H9 (cell line): ENCODE data around the gene GALT. TPM values are rescaled to one million over a fixed set of nuclear protein-coding genes. Genes with fewer than 3 reads are reported as not detected.
A peak's percentile ranks its signal among the peaks of the same experiment; 100 is the strongest.

Experiments used
- DNase-seq: peaks from one replicate; pipeline ENCODE4 v3.0.0-alpha.2; 2017
- H2AFZ ChIP-seq: one replicate; pipeline ENCODE4 v1.6.1; 2013; ENCODE audit warnings: mild to moderate bottlenecking, low read length, control low read depth, moderate library complexity
- H2AK5ac ChIP-seq: 2 replicates; pipeline ENCODE4 v1.6.1; 2013; ENCODE audit warnings: low read length, control low read depth, mixed read lengths; ENCODE audit not compliant: insufficient read length
- H2BK120ac ChIP-seq: one replicate; pipeline ENCODE4 v1.6.1; 2013; ENCODE audit warnings: low read depth, mild to moderate bottlenecking, low read length, control low read depth, inconsistent platforms; ENCODE audit not compliant: poor library complexity, severe bottlenecking
- H2BK12ac ChIP-seq: 2 replicates; pipeline ENCODE4 v1.6.1; 2013; ENCODE audit warnings: low read length, control low read depth, mixed read lengths, low read depth; ENCODE audit not compliant: insufficient read length
- H2BK15ac ChIP-seq: 2 replicates; pipeline ENCODE4 v1.6.1; 2013; ENCODE audit warnings: low read depth, low read length, control low read depth
- H2BK20ac ChIP-seq: one replicate; pipeline ENCODE4 v1.6.1; 2013; ENCODE audit warnings: low read depth, mild to moderate bottlenecking, low read length, control low read depth, inconsistent platforms; ENCODE audit not compliant: poor library complexity, severe bottlenecking
- H2BK5ac ChIP-seq: 2 replicates; pipeline ENCODE4 v1.6.1; 2013; ENCODE audit warnings: low read length, control low read depth, mixed read lengths; ENCODE audit not compliant: insufficient read length
- H3K14ac ChIP-seq: 2 replicates; pipeline ENCODE4 v1.6.1; 2013; ENCODE audit warnings: low read length, control low read depth; ENCODE audit not compliant: insufficient read depth
- H3K18ac ChIP-seq: 2 replicates; pipeline ENCODE4 v1.6.1; 2013; ENCODE audit warnings: low read depth, mild to moderate bottlenecking, mixed read lengths, low read length, control low read depth; ENCODE audit not compliant: insufficient read length
- H3K23ac ChIP-seq: 2 replicates; pipeline ENCODE4 v1.6.1; 2013; ENCODE audit warnings: low read length, control low read depth, mixed read lengths, low read depth; ENCODE audit not compliant: insufficient read length
- H3K23me2 ChIP-seq: 2 replicates; pipeline ENCODE4 v1.6.1; 2013; ENCODE audit warnings: low read depth, mild to moderate bottlenecking, mixed read lengths, low read length, control low read depth; ENCODE audit not compliant: insufficient read length, poor library complexity, severe bottlenecking
- H3K27ac ChIP-seq: 2 replicates; pipeline ENCODE4 v1.5.1; 2013; ENCODE audit warnings: low read length, control low read depth, mixed read lengths, low read depth; ENCODE audit not compliant: insufficient read length
- H3K27me3 ChIP-seq: 2 replicates; pipeline ENCODE4 v1.6.1; 2013; ENCODE audit warnings: low read length, control low read depth, inconsistent platforms; ENCODE audit not compliant: insufficient read depth
- H3K4ac ChIP-seq: 2 replicates; pipeline ENCODE4 v1.6.1; 2013; ENCODE audit warnings: low read depth, mild to moderate bottlenecking, control low read depth, inconsistent platforms, low read length, moderate library complexity
- H3K4me1 ChIP-seq: 2 replicates; pipeline ENCODE4 v1.6.1; 2013; ENCODE audit warnings: low read length, control low read depth, inconsistent platforms; ENCODE audit not compliant: insufficient read depth
- H3K4me2 ChIP-seq: 2 replicates; pipeline ENCODE4 v1.6.1; 2013; ENCODE audit warnings: low read length, control low read depth, mixed read lengths; ENCODE audit not compliant: insufficient read length, insufficient read depth
- H3K56ac ChIP-seq: 2 replicates; pipeline ENCODE4 v1.6.1; 2013; ENCODE audit warnings: low read depth, mild to moderate bottlenecking, mixed read lengths, low read length, control low read depth; ENCODE audit not compliant: insufficient read length
- H3K79me1 ChIP-seq: 2 replicates; pipeline ENCODE4 v1.6.1; 2013; ENCODE audit warnings: low read depth, mild to moderate bottlenecking, moderate library complexity, low read length, control low read depth, inconsistent platforms; ENCODE audit not compliant: insufficient read depth, poor library complexity, severe bottlenecking
- H3K79me2 ChIP-seq: 2 replicates; pipeline ENCODE4 v1.6.1; 2013; ENCODE audit warnings: low read length, control low read depth, inconsistent platforms; ENCODE audit not compliant: insufficient read depth
- H3K9ac ChIP-seq: 2 replicates; pipeline ENCODE4 v1.6.1; 2013; ENCODE audit warnings: low read length, control low read depth, mixed read lengths; ENCODE audit not compliant: insufficient read length; ENCODE audit errors: extremely low read depth
- H3K9me3 ChIP-seq: one replicate; pipeline ENCODE4 v1.6.1; 2013; ENCODE audit warnings: low read depth, low read length, inconsistent platforms; ENCODE audit not compliant: control insufficient read depth
- H3T11ph ChIP-seq: one replicate; pipeline ENCODE4 v1.6.1; 2013; ENCODE audit warnings: mild to moderate bottlenecking, low read length, control low read depth, inconsistent platforms
- H4K20me1 ChIP-seq: one replicate; pipeline ENCODE4 v1.6.1; 2013; ENCODE audit not compliant: control insufficient read depth, insufficient read length, insufficient read depth
- H4K5ac ChIP-seq: 2 replicates; pipeline ENCODE4 v1.6.1; 2013; ENCODE audit warnings: low read depth, mild to moderate bottlenecking, mixed read lengths, low read length, control low read depth; ENCODE audit not compliant: insufficient read length
- H4K8ac ChIP-seq: replicated peaks from 2 replicates; pipeline ENCODE4 v1.6.1; 2013; ENCODE audit warnings: low read length, control low read depth, mixed read lengths, low read depth; ENCODE audit not compliant: insufficient read length
- H4K91ac ChIP-seq: 2 replicates; pipeline ENCODE4 v1.6.1; 2013; ENCODE audit warnings: low read depth, mild to moderate bottlenecking, moderate library complexity, mixed read lengths, low read length, control low read depth; ENCODE audit not compliant: insufficient read length
- H3K27ac Mint-ChIP-seq, 3 experiments: 2 replicates in 2 of 3; 3 replicates in 1 of 3; pipeline ENCODE4 v1.8.0; 2020 to 2021; ENCODE audit warnings: mixed read lengths in 3 of 3, mild to moderate bottlenecking in 1 of 3, moderate library complexity in 1 of 3
- H3K27me3 Mint-ChIP-seq: 2 replicates; pipeline ENCODE4 v1.8.0; 2021; ENCODE audit warnings: low read depth, mild to moderate bottlenecking, moderate library complexity, mixed read lengths
- H3K36me3 Mint-ChIP-seq, 3 experiments: 2 replicates in 2 of 3; 3 replicates in 1 of 3; pipeline ENCODE4 v1.8.0; 2020 to 2021; ENCODE audit warnings: low read depth in 3 of 3, mixed read lengths in 3 of 3; ENCODE audit not compliant: insufficient read depth in 1 of 3
- H3K4me1 Mint-ChIP-seq, 2 experiments: 2 replicates each; pipeline ENCODE4 v1.8.0; 2020; ENCODE audit warnings: mixed read lengths in 2 of 2
- H3K4me3 Mint-ChIP-seq, 2 experiments: 2 replicates in 1 of 2; 3 replicates in 1 of 2; pipeline ENCODE4 v1.8.0; 2020 to 2021; ENCODE audit warnings: mild to moderate bottlenecking in 2 of 2, mixed read lengths in 2 of 2, moderate library complexity in 1 of 2
- H3K9me3 Mint-ChIP-seq, 2 experiments: 2 replicates in 1 of 2; 3 replicates in 1 of 2; pipeline ENCODE4 v1.8.0; 2020; ENCODE audit warnings: mild to moderate bottlenecking in 2 of 2, mixed read lengths in 2 of 2, moderate library complexity in 1 of 2
- CTCF ChIP-seq: fragments of 200-600 bp; sonication (generic); conservative IDR thresholded peaks from 3 replicates; pipeline ENCODE4 v1.8.0; 2021; ENCODE audit warnings: antibody characterized with exemption, mild to moderate bottlenecking
- WGBS: extraction: QIAGEN DNeasy Blood & Tissue Kit; methylation state at CpG from one replicate; pipeline ENCODE4 v1.1.7; 2013; ENCODE audit warnings: missing lambda C conversion rate, low lambda C conversion rate, mixed read lengths; ENCODE audit not compliant: insufficient read length; ENCODE audit errors: extremely low coverage; 5-methylcytosine and 5-hydroxymethylcytosine counted together
- total RNA-seq: library from RNA; stranded (reverse); gene quantifications from 2 replicates; pipeline ENCODE4 v1.2.1, GENCODE V29; 2021

Gene GALT
- total RNA-seq, 1 experiment from 2014 or later = 41.5 TPM

GRCh38 chr9:34636791-34637355 lies 9.6 kb upstream of the GALT start:
- peak overlapping the region; percentile 85 for H3K14ac ChIP-seq
- H3K79me1 ChIP-seq = no peaks in the 10 kb centered on the region
- no peaks in the 10 kb centered on the region for H3K9me3 Mint-ChIP-seq
- H2BK12ac ChIP-seq = no peak overlapping the region
- H3K4me3 Mint-ChIP-seq = peak overlapping the region; percentile 87 to 89
- TF ChIP-seq CTCF = no peak
- no peak overlapping the region for H4K5ac ChIP-seq
- H2AFZ ChIP-seq = no peak overlapping the region
- WGBS = no CpG with 5 or more reads among the region's 23 CpGs
- no peak overlapping the region for H3K4ac ChIP-seq
- no peak overlapping the region for H2BK5ac ChIP-seq
- peak overlapping the region; percentile 36 for H3K18ac ChIP-seq
- H2BK15ac ChIP-seq = no peak overlapping the region
- H2AK5ac ChIP-seq = no peak overlapping the region
- H3K56ac ChIP-seq = no peak overlapping the region
- H3K4me1 ChIP-seq = peaks cover 4% of the 10 kb centered on the region; the same call in 1 of the 2 replicates
- H4K20me1 ChIP-seq = no peaks in the 10 kb centered on the region
- H3K9me3 ChIP-seq = no peaks in the 10 kb centered on the region
- H3K36me3 Mint-ChIP-seq = peaks cover 2 to 15% (median 10%) of the 10 kb centered on the region in 3 experiments; a peak in 6 of 7 replicates
- H3K9ac ChIP-seq = peak overlapping the region; percentile 54
- H3K23me2 ChIP-seq = peaks cover 11% of the 10 kb centered on the region
- H2BK120ac ChIP-seq = no peak overlapping the region
- H3T11ph ChIP-seq = no peak overlapping the region
- H3K23ac ChIP-seq = no peak overlapping the region
- peaks cover 17 to 27% of the 10 kb centered on the region in 2 experiments for H3K4me1 Mint-ChIP-seq
- DNase-seq = no peak
- H4K91ac ChIP-seq = no peak overlapping the region
- no peak overlapping the region for H2BK20ac ChIP-seq
- no peaks in the 10 kb centered on the region for H3K27me3 ChIP-seq
- H3K27ac ChIP-seq = no peak overlapping the region
- peaks cover 21% of the 10 kb centered on the region for H3K27me3 Mint-ChIP-seq
- H3K79me2 ChIP-seq = no peaks in the 10 kb centered on the region; the same call in 1 of the 2 replicates
- H4K8ac ChIP-seq = no peak overlapping the region
- H3K4me2 ChIP-seq = peak overlapping the region; percentile 75
- peak overlapping the region in 1 of 3 experiments; percentile 44; a peak in 1 of 7 replicates for H3K27ac Mint-ChIP-seq
